ENCODE measurements around the gene SESN1.

DNA sequence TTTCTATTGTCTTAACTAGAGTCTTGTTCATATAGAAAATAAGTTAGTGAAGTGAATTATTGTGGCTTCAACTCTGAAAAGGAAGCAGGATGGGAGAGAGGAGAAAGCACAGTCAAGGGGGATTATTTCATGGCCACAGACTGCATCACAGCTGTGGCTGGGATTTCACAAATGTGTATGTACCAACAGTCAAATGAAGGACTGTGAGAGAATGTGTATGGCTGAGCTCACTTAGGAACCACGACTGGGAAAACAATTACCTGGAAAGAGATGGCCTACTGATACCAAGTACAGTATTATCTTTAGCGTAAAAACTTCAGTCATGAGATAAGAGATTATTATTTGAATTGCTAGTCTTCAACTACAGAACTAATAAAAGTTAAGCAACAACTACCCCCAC is 54.9 kb downstream of the SESN1 start:
- TF ChIP-seq, protein P1, sequence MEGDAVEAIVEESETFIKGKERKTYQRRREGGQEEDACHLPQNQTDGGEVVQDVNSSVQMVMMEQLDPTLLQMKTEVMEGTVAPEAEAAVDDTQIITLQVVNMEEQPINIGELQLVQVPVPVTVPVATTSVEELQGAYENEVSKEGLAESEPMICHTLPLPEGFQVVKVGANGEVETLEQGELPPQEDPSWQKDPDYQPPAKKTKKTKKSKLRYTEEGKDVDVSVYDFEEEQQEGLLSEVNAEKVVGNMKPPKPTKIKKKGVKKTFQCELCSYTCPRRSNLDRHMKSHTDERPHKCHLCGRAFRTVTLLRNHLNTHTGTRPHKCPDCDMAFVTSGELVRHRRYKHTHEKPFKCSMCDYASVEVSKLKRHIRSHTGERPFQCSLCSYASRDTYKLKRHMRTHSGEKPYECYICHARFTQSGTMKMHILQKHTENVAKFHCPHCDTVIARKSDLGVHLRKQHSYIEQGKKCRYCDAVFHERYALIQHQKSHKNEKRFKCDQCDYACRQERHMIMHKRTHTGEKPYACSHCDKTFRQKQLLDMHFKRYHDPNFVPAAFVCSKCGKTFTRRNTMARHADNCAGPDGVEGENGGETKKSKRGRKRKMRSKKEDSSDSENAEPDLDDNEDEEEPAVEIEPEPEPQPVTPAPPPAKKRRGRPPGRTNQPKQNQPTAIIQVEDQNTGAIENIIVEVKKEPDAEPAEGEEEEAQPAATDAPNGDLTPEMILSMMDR (IDR thresholded peaks at IDR 0.05): no peak
- no peak for TF ChIP-seq POLR2AphosphoS5 (IDR thresholded peaks at IDR 0.05)
- TF ChIP-seq POLR2A (IDR thresholded peaks at IDR 0.05): no peak

Data from upper lobe of left lung (tissue), 4 donors.